Measurements from ENCODE around the gene CAST.

- TF ChIP-seq EP300 (IDR thresholded peaks at IDR 0.05): no peak
- TF ChIP-seq CTCF (IDR thresholded peaks at IDR 0.05): no peak
- no peak for TF ChIP-seq CEBPB (IDR thresholded peaks at IDR 0.05)
- no peak for TF ChIP-seq POLR2A (IDR thresholded peaks at IDR 0.05; ENCODE audit: low read length)
- TF ChIP-seq MAZ (IDR thresholded peaks at IDR 0.05; ENCODE audit: borderline replicate concordance, low read depth, low read length): no peak
- TF ChIP-seq ZFP36 (IDR thresholded peaks at IDR 0.05; ENCODE audit: borderline replicate concordance, partially characterized antibody): no peak
- TF ChIP-seq, protein P1, sequence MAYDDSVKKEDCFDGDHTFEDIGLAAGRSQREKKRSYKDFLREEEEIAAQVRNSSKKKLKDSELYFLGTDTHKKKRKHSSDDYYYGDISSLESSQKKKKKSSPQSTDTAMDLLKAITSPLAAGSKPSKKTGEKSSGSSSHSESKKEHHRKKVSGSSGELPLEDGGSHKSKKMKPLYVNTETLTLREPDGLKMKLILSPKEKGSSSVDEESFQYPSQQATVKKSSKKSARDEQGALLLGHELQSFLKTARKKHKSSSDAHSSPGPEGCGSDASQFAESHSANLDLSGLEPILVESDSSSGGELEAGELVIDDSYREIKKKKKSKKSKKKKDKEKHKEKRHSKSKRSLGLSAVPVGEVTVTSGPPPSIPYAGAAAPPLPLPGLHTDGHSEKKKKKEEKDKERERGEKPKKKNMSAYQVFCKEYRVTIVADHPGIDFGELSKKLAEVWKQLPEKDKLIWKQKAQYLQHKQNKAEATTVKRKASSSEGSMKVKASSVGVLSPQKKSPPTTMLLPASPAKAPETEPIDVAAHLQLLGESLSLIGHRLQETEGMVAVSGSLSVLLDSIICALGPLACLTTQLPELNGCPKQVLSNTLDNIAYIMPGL (CRISPR knock-in tag; IDR thresholded peaks at IDR 0.05; ENCODE audit: borderline replicate concordance): no peak
- TF ChIP-seq MAFK (IDR thresholded peaks at IDR 0.05; ENCODE audit: partially characterized antibody): no peak
- no peak for TF ChIP-seq NFE2L2 (conservative IDR thresholded peaks at IDR 0.05; ENCODE audit: low read length)
- no peak for TF ChIP-seq JUNB (IDR thresholded peaks at IDR 0.05)
- TF ChIP-seq REST (IDR thresholded peaks at IDR 0.05): no peak
Observed at GRCh38 chr5:96648023-96648422, 14.2 kb upstream of the CAST start.
